NCI-H1417 (cell line): Measurements from ENCODE around the gene HECTD4.
"Not testable (repeated sequence)": the region's sequence is repeated elsewhere in the genome, so short reads cannot be mapped to it uniquely, and the experiment has no call there.

Experiments
- DNase-seq, 3 experiments: peaks; one replicate each; lab custom pipeline; 2025; lab: John Stamatoyannopoulos, UW

Gene HECTD4

GRCh38 chr12:112121780-112122565, 260.3 kb downstream of the HECTD4 start:
- no peak for DNase-seq

GRCh38 chr12:112117685-112118084, 264.5 kb downstream of the HECTD4 start:
- DNase-seq, result no peak

DNA sequence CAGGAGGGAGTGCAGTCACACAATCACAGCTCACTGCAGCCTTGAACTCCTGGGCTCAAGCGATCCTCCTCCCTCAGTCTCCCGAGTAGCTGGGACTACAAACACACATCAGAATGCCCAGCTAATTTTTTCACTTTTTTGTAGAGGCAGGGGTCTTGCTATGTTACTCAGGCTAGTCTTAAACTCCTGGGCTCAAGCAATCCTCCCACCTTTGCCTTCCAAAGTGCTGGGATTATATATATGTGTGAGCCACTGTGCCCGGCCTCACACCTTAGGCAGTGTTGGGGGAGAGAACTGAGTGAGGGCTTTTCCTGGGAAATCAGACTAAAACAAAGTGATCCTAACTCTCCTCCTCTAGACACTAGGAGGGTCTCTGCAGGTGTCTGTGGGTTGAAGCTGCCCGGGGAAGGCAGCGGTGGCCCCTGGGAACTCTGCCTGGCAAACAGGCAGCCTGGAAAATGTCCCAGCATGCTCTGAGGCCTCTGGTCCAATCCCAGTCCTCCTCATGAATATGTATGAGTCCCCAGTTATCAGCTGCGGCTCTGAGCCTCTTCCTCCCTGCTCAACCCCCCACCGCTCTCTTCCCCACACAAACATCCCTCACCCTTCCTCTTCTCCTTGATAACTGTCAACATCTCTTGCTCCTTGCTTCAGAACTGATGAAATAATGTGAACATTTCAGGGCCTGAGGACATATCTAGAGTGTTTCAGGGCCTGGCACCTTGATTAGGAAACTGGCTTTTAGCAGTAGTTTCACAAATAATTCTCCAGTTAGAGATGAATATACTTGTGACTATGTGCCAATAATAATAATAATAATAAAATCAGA, 265.8 kb downstream of the HECTD4 start:
- DNase-seq, result peak; percentile 67 to 82 (median 77)

GRCh38 chr12:112115259-112116045, 266.8 kb downstream of the HECTD4 start:
- no peak for DNase-seq

DNA sequence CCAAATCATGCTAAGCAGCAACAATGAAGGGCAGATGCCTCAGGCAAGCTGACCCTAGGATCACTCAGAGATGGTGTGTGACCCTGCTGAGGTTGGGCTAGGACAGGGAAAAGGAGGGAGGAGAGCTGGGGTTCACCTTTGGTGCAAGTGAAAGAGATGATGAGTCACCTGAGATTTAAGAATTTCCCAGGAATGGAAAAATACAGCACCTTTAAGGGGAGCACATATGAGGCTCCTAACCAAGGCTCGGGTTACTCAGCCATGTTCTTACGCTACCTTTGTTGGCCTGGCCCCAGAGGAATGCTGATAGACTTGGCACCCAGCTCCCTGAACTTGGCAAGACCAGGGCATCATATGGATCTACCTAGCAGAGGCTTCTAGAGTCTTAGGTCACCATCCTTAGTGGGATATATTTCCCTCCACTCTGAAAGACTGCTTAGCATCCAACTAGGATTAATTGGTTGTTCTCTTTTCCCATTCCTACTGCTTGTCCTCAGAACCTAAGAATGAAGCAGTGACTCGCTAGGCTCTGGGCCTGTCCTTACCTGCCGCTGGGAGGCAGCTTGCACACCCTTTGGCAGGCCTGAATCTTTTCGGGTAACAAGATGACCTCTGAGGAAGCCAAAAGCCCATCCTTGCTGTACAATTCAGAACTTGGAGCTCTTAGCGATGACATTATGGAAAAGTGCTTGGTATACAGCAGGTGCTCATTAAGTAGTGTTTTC, 269.7 kb downstream of the HECTD4 start:
- DNase-seq, result no peak

DNA sequence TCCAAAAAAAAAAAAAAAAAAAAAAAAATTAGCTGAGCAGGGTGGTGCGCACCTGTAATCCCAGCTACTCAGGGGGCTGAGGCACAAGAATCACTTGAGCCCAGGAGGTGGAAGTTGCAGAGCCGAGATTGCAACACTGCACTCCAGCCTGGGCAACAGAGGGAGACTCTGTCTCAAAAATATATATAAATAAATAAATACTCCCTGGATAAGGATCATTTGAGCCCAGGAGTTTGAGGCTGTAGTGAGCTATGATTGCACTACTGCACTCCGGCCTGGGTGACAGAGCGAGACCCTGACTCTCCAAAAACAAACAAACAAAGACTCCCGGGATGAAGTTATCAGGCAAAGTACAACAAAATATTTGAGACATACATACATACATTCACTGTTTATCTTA, 270.3 kb downstream of the HECTD4 start:
- no peak for DNase-seq

DNA sequence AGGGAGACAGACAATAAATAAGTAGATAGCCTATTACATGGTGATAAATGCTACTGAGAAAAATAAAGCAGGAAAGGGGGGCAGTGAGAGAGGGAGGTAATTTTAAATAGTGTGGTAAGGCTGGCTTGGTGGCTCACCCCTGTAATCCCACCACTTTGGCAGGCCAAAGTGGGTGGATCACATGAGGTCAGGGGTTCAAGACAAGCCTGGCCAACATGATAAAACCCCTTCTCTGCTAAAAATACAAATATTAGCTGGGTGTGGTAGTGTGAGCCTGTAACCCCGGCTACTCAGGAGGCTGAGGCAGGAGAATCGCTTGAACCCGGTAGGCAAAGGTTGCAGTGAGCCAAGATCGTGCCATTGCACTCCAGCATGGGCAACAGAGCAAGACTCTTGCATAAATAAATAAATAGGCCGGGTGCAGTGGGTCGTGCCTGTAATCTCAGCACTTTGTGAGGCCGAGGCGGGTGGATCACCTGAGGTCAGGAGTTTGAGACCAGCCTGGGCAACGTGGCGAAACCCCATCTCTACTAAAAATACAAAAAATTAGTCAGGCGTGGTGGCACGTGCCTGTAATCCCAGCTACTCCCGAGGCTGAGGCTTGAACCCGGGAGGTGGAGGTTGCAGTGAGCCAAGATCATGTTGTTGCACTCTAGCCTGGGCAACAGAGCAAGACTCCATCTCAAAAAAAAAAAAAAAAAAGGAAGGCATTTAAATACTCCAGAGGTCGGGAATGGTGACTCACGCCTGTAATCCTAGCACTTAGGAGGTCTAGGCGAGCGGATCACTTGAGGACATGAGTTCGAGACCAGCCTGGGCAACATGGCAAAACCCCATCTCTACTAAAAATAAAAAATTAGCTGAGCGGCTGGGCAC, 271.2 kb downstream of the HECTD4 start:
- DNase-seq, result not testable (repeated sequence)
